Endothelial cell of umbilical vein (primary cell): ENCODE results near the gene THSD4. TPM values are rescaled to one million over a fixed set of nuclear protein-coding genes. Genes with fewer than 3 reads are reported as not detected.

ENCODE experiments used
- BruUV-seq: library from RNA; stranded (reverse); fragments of 400-500 nt; replicated peaks from 2 replicates; lab custom pipeline; 2021; lab: Mats Ljungman, UMichigan
- CTCF ChIA-PET: fragments of 300-600, 350-600 bp; sonication (Branson Sonifier 250); formaldehyde crosslinking; loops from one replicate; lab custom pipeline; 2021; ENCODE audit warnings: antibody characterized with exemption, inconsistent platforms; lab: Charles Lee
- POLR2A ChIA-PET: fragments of 300-600, 350-600 bp; sonication (Branson Sonifier 250); formaldehyde crosslinking; loops from one replicate; lab custom pipeline; 2021; ENCODE audit warnings: antibody characterized with exemption, inconsistent platforms; lab: Charles Lee
- DNase-seq: peaks from one replicate; pipeline ENCODE4 v3.0.0-alpha.2; 2011; ENCODE audit warnings: low read depth, low spot score
- FAIRE-seq: peaks from 2 replicates; lab custom pipeline; 2011; peaks lifted over from hg19 to GRCh38; lab: Jason Lieb, UNC
- H2AFZ ChIP-seq: 2 replicates; pipeline ENCODE4 v1.6.0; 2012; ENCODE audit warnings: low read depth, low read length, control low read depth, inconsistent platforms
- H3K27ac ChIP-seq: 2 replicates; pipeline ENCODE4 v1.5.1; 2011; ENCODE audit warnings: low read depth, mild to moderate bottlenecking, control low read depth, low read length, moderate library complexity; ENCODE audit not compliant: insufficient read depth
- H3K27me3 ChIP-seq, 2 experiments: 2 replicates each; pipeline versions ENCODE4 v1.6.0 to v1.6.1; 2011; ENCODE audit warnings: low read length in 2 of 2, mixed read lengths in 1 of 2; ENCODE audit not compliant: control insufficient read depth in 2 of 2, insufficient read depth in 2 of 2
- H3K36me3 ChIP-seq, 2 experiments: 2 replicates in 1 of 2; 3 replicates in 1 of 2; pipeline ENCODE4 v1.5.1; 2011; ENCODE audit warnings: low read length in 2 of 2, mild to moderate bottlenecking in 1 of 2, moderate library complexity in 1 of 2; ENCODE audit not compliant: control insufficient read depth in 2 of 2, insufficient read depth in 2 of 2; ENCODE audit errors: extremely low read depth in 1 of 2
- H3K4me1 ChIP-seq: 3 replicates; pipeline ENCODE4 v1.5.1; 2011; ENCODE audit warnings: mild to moderate bottlenecking, low read length; ENCODE audit not compliant: control insufficient read depth, insufficient read depth; ENCODE audit errors: extremely low read depth
- H3K4me2 ChIP-seq: 2 replicates; pipeline ENCODE4 v1.6.1; 2011; ENCODE audit warnings: low read length, control low read depth, mixed read lengths; ENCODE audit not compliant: insufficient read depth
- H3K4me3 ChIP-seq, 3 experiments: fragments of 200-600 bp in 1 of 3; sonication (generic), shearing (Covaris generic) in 1 of 3; replicated peaks in 1 of 3; 2 replicates each; pipeline ENCODE4 v1.5.1; 2011 to 2016; ENCODE audit warnings: control low read depth in 3 of 3, low read length in 3 of 3, mild to moderate bottlenecking in 2 of 3, inconsistent platforms in 1 of 3, low read depth in 1 of 3, moderate library complexity in 1 of 3; ENCODE audit not compliant: insufficient read depth in 1 of 3
- H3K79me2 ChIP-seq: 2 replicates; pipeline ENCODE4 v1.6.0; 2012; ENCODE audit warnings: low read length, inconsistent platforms; ENCODE audit not compliant: control insufficient read depth, insufficient read depth
- H3K9ac ChIP-seq: replicated peaks from 2 replicates; pipeline ENCODE3; 2011; ENCODE audit warnings: low read length, control low read depth; ENCODE audit not compliant: insufficient read depth; ENCODE audit errors: extremely low read depth
- H3K9me1 ChIP-seq: replicated peaks from 3 replicates; pipeline ENCODE4 v1.6.0; 2011; ENCODE audit warnings: mild to moderate bottlenecking, low read length; ENCODE audit not compliant: control insufficient read depth, insufficient read depth; ENCODE audit errors: extremely low read depth
- H3K9me3 ChIP-seq: replicated peaks from 2 replicates; pipeline ENCODE4 v1.5.1; 2012; ENCODE audit warnings: low read length, inconsistent platforms; ENCODE audit not compliant: control insufficient read depth, insufficient read depth
- H4K20me1 ChIP-seq: replicated peaks from 2 replicates; pipeline ENCODE3; 2011; ENCODE audit warnings: mild to moderate bottlenecking, low read length; ENCODE audit not compliant: control insufficient read depth, insufficient read depth; ENCODE audit errors: extremely low read depth
- EZH2 ChIP-seq: IDR thresholded peaks from 2 replicates; pipeline ENCODE4 v1.6.1; 2012; ENCODE audit warnings: borderline replicate concordance, low read depth, mild to moderate bottlenecking, moderate library complexity, low read length, inconsistent platforms; ENCODE audit not compliant: severe bottlenecking
- FOS ChIP-seq: IDR thresholded peaks from 2 replicates; pipeline ENCODE4 v1.6.1; 2011; ENCODE audit warnings: mild to moderate bottlenecking, low read length, moderate library complexity, borderline replicate concordance; ENCODE audit not compliant: insufficient read depth
- GATA2 ChIP-seq: IDR thresholded peaks from 2 replicates; pipeline ENCODE4 v1.7.0; 2011; ENCODE audit warnings: low read depth, mild to moderate bottlenecking, moderate library complexity, mixed read lengths, low read length; ENCODE audit not compliant: insufficient read length, insufficient read depth
- JUN ChIP-seq: IDR thresholded peaks from 2 replicates; pipeline ENCODE4 v1.6.1; 2011; ENCODE audit warnings: borderline replicate concordance, low read depth; ENCODE audit not compliant: insufficient read length, insufficient read depth
- MAX ChIP-seq: IDR thresholded peaks from 2 replicates; pipeline ENCODE4 v1.6.1; 2011; ENCODE audit not compliant: insufficient read depth, insufficient read length
- MYC ChIP-seq: IDR thresholded peaks from one replicate; pipeline ENCODE4 v1.6.1; 2011; ENCODE audit warnings: mild to moderate bottlenecking, low read depth, low read length
- POLR2A ChIP-seq: IDR thresholded peaks from 2 replicates; pipeline ENCODE4 v1.6.1; 2012; ENCODE audit warnings: low read depth, mild to moderate bottlenecking, control low read depth, low read length
- POLR2AphosphoS5 ChIP-seq: IDR thresholded peaks from 2 replicates; pipeline ENCODE4 v1.6.1; 2012; ENCODE audit warnings: low read depth, mild to moderate bottlenecking, control low read depth, low read length, moderate library complexity; ENCODE audit not compliant: insufficient read depth
- dilution Hi-C: fragments of 300-500 bp; cut with MboI; formaldehyde crosslinking; loops from one replicate; pipeline ENCODE4 v1.15.0; 2019; ENCODE audit warnings: low sequenced_read_pairs; ENCODE audit not compliant: extremely low pct_ligation_motif_present
- intact Hi-C: fragments of 100-400 bp; cut with micrococcal nuclease; formaldehyde crosslinking; loops from one replicate; pipeline ENCODE4 v1.10.0; 2022
- polyA plus RNA-seq, 4 experiments: library from polyadenylated mRNA; depleted of rRNA in 3 of 4; stranded (reverse) in 3 of 4; unstranded in 1 of 4; fragments of >200 nt; gene quantifications; 2 replicates each; pipeline versions ENCODE4 v1.2.1 to v1.2.3, GENCODE V29; 2011 to 2012; ENCODE audit warnings: missing spikeins in 1 of 4
- total RNA-seq: library from RNA; stranded (reverse); gene quantifications from 2 replicates; pipeline ENCODE4 v1.2.3, GENCODE V29; 2021
- TF ChIP-seq, protein P1 (sequence below), 2 donors: IDR thresholded peaks; 1 replicate in 1 of 2; 2 replicates in 1 of 2; pipeline ENCODE4 v1.5.1; 2011; ENCODE audit warnings: low read length in 2 of 2, mild to moderate bottlenecking in 2 of 2, moderate library complexity in 2 of 2, control low read depth in 1 of 2, inconsistent platforms in 1 of 2, low read depth in 1 of 2; ENCODE audit not compliant: insufficient read depth in 1 of 2; ENCODE audit errors: extremely low read depth in 1 of 2

Gene THSD4
- total and polyA plus RNA-seq, 2 donors (not counting 3 experiments of a cell fraction or from before 2014, with no cell fraction given) = 9.9 to 25.4 TPM

DNA sequence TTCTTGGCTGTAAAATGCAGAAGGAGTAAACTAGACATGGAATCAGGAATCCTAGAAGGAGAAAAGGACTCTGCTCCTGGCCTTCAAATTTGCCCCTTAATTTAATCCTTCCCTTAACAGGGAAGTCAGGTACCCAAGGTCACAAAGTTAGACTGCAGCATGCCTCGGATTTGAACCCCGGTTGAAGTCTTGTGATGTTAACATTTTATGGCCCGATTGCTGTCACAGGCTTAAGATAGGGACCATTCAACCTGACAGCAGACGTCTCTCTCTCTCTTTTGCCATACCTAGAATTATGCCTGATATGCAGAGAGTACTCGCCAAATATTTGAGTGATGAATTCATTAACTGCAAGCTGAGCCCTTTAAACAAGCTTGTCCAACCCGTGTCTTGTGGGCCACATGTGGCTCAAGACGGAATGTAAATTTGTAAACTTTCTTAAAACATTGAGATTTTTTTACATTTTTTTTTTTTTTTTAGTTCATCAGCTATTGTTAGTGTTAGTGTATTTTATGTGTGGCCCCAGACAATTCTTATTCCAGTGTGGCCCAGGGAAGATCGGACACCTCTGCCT, 217.2 kb downstream of the THSD4 start:
- H3K36me3 ChIP-seq = no peaks in the 10 kb centered on the region
- intact Hi-C loops = no loop called here
- H3K79me2 ChIP-seq = no peaks in the 10 kb centered on the region
- no peak overlapping the region for H3K27ac ChIP-seq
- no peaks in the 10 kb centered on the region for H4K20me1 ChIP-seq
- no peaks in the 10 kb centered on the region for H3K4me1 ChIP-seq
- BruUV-seq = no TSS peak
- no peaks in the 10 kb centered on the region for H3K27me3 ChIP-seq
- no peak overlapping the region for H3K4me2 ChIP-seq
- no peak overlapping the region for H2AFZ ChIP-seq
- ChIA-PET POLR2A (no interaction called here), CTCF (interaction anchor here (1.1 to 1.9 kb wide), 3 partner anchors 10 to 217 kb away, joined by 4 to 5 read pairs (median 4); partner anchors contain the start of gene THSD4)
- H3K9ac ChIP-seq = no peak overlapping the region
- no peak for DNase-seq
- dilution Hi-C loops = no loop called here
- TF ChIP-seq MYC (no peak), POLR2A (no peak), JUN (no peak), MAX (no peak), GATA2 (no peak), FOS (no peak), EZH2 (no peak), POLR2AphosphoS5 (no peak)
- TF ChIP-seq, protein P1, sequence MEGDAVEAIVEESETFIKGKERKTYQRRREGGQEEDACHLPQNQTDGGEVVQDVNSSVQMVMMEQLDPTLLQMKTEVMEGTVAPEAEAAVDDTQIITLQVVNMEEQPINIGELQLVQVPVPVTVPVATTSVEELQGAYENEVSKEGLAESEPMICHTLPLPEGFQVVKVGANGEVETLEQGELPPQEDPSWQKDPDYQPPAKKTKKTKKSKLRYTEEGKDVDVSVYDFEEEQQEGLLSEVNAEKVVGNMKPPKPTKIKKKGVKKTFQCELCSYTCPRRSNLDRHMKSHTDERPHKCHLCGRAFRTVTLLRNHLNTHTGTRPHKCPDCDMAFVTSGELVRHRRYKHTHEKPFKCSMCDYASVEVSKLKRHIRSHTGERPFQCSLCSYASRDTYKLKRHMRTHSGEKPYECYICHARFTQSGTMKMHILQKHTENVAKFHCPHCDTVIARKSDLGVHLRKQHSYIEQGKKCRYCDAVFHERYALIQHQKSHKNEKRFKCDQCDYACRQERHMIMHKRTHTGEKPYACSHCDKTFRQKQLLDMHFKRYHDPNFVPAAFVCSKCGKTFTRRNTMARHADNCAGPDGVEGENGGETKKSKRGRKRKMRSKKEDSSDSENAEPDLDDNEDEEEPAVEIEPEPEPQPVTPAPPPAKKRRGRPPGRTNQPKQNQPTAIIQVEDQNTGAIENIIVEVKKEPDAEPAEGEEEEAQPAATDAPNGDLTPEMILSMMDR (IDR thresholded peaks at IDR 0.05; ENCODE audit: extremely low read depth in 1 of 2, insufficient read depth in 1 of 2, low read depth in 1 of 2, low read length in 2 of 2) = no peak
- FAIRE-seq = no peak
- H3K9me1 ChIP-seq = no peaks in the 10 kb centered on the region
- no peaks in the 10 kb centered on the region for H3K9me3 ChIP-seq
- H3K4me3 ChIP-seq = no peak overlapping the region
